Stimulated activated CD8-positive, alpha-beta memory T cell treated with anti-CD3 and anti-CD28 coated beads, Interleukin-15, amount 100 ng/mL, for 1 hour (primary cell): ENCODE measurements around the gene RASD2.

Source experiments
- DNase-seq: peaks from one replicate; pipeline ENCODE4 v3.0.0-alpha.2; 2020; ENCODE audit warnings: low read depth

The RASD2 gene

GRCh38 chr22:35560366-35560765, 19.7 kb downstream of the RASD2 start:
- no peak for DNase-seq

- DNase-seq = no peak
Observed at GRCh38 chr22:35560824-35561223, 20.2 kb downstream of the RASD2 start.

- DNase-seq = no peak
Observed at GRCh38 chr22:35561796-35562526, 21.3 kb downstream of the RASD2 start.

- no peak for DNase-seq
Observed at GRCh38 chr22:35563211-35563610, 22.6 kb downstream of the RASD2 start.

GRCh38 chr22:35564975-35565867, 24.6 kb downstream of the RASD2 start:
- DNase-seq = no peak

GRCh38 chr22:35567351-35568141, 26.9 kb downstream of the RASD2 start:
- DNase-seq = no peak

GRCh38 chr22:35568751-35569739, 28.4 kb downstream of the RASD2 start:
- DNase-seq = no peak

- DNase-seq = no peak
Observed at GRCh38 chr22:35569916-35570315, 29.3 kb downstream of the RASD2 start.

- DNase-seq = no peak
Observed at GRCh38 chr22:35570686-35571194, 30.1 kb downstream of the RASD2 start.

- no peak for DNase-seq
Observed at GRCh38 chr22:35572556-35572955, 31.9 kb downstream of the RASD2 start.

- no peak for DNase-seq
Observed at GRCh38 chr22:35575116-35575748, 34.6 kb downstream of the RASD2 start.

GRCh38 chr22:35576671-35577070, 36.0 kb downstream of the RASD2 start:
- no peak for DNase-seq

- DNase-seq = no peak
Observed at GRCh38 chr22:35577799-35578659, 37.4 kb downstream of the RASD2 start.

- no peak for DNase-seq
Observed at GRCh38 chr22:35578836-35579575, 38.4 kb downstream of the RASD2 start.

GRCh38 chr22:35580351-35581022, 39.9 kb downstream of the RASD2 start:
- DNase-seq = no peak

- DNase-seq = no peak
Observed at GRCh38 chr22:35581023-35581413, 40.4 kb downstream of the RASD2 start.

- no peak for DNase-seq
Observed at GRCh38 chr22:35582218-35582860, 41.7 kb downstream of the RASD2 start.
